ENCODE data around the gene SLC16A10. TPM values are rescaled to one million over a fixed set of nuclear protein-coding genes. Genes with fewer than 3 reads are reported as not detected.

The SLC16A10 gene
- total RNA-seq, 1 donor from 2014 or later: 0.02 TPM

DNA sequence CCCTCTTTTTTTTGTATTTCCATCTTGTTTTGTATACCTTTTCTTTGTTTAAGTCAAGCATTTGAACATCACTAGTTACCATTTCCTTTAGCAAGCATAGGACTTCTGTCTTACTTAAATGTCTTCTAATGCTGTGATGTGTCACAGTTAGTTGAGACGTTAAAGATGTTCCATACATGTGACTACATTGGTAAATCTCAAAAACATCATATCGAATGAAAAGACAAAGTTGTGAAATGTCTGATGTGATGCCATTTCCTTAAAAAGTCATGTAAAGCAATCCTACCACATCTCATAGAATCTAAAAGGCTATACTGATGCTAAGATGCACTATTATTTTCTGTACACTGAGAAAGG, 26.8 kb downstream of the SLC16A10 start:
- peak overlapping the region; percentile 17 for H3K4me3 Mint-ChIP-seq (ENCODE audit: unreplicated experiment)
- H3K4me1 Mint-ChIP-seq (ENCODE audit: low read depth): peaks cover 9% of the 10 kb centered on the region
- TF ChIP-seq, protein P1, sequence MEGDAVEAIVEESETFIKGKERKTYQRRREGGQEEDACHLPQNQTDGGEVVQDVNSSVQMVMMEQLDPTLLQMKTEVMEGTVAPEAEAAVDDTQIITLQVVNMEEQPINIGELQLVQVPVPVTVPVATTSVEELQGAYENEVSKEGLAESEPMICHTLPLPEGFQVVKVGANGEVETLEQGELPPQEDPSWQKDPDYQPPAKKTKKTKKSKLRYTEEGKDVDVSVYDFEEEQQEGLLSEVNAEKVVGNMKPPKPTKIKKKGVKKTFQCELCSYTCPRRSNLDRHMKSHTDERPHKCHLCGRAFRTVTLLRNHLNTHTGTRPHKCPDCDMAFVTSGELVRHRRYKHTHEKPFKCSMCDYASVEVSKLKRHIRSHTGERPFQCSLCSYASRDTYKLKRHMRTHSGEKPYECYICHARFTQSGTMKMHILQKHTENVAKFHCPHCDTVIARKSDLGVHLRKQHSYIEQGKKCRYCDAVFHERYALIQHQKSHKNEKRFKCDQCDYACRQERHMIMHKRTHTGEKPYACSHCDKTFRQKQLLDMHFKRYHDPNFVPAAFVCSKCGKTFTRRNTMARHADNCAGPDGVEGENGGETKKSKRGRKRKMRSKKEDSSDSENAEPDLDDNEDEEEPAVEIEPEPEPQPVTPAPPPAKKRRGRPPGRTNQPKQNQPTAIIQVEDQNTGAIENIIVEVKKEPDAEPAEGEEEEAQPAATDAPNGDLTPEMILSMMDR (IDR thresholded peaks at IDR 0.05): no peak
- DNase-seq (ENCODE audit: low spot score): no peak
- H3K9me3 Mint-ChIP-seq (ENCODE audit: low read depth): no peaks in the 10 kb centered on the region
- peaks cover 7% of the 10 kb centered on the region for H3K27me3 Mint-ChIP-seq (ENCODE audit: low read depth)
- H3K27ac Mint-ChIP-seq (ENCODE audit: unreplicated experiment): peak overlapping the region; percentile 89
- H3K36me3 Mint-ChIP-seq (ENCODE audit: low read depth): no peaks in the 10 kb centered on the region

DNA sequence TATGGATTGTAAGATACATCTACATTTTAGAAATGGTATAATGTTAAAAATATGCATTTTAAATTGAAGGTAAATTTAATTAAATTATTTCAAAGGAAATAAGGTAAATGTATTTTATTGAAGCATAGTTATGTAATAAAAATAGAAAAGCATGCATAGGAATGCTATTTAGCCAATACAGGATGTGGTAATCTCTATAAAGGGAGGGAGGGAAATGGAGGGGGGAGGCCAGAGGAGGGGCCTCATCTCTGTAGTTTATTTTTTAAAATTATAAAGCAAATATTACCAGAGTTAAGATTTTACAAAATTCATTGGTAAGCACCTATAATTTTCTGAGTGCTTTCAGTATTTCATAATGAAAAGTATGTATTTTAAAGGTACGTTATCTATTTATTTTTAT, 27.2 kb downstream of the SLC16A10 start:
- H3K4me3 Mint-ChIP-seq (ENCODE audit: unreplicated experiment): no peak overlapping the region
- TF ChIP-seq, protein P1 (IDR thresholded peaks at IDR 0.05): no peak
- H3K9me3 Mint-ChIP-seq (ENCODE audit: low read depth): peaks cover under 1% of the 10 kb centered on the region
- no peak for DNase-seq (ENCODE audit: low spot score)
- peaks cover 7% of the 10 kb centered on the region for H3K27me3 Mint-ChIP-seq (ENCODE audit: low read depth)
- H3K4me1 Mint-ChIP-seq (ENCODE audit: low read depth): peaks cover 9% of the 10 kb centered on the region
- H3K27ac Mint-ChIP-seq (ENCODE audit: unreplicated experiment): no peak overlapping the region
- no peaks in the 10 kb centered on the region for H3K36me3 Mint-ChIP-seq (ENCODE audit: low read depth)

DNA sequence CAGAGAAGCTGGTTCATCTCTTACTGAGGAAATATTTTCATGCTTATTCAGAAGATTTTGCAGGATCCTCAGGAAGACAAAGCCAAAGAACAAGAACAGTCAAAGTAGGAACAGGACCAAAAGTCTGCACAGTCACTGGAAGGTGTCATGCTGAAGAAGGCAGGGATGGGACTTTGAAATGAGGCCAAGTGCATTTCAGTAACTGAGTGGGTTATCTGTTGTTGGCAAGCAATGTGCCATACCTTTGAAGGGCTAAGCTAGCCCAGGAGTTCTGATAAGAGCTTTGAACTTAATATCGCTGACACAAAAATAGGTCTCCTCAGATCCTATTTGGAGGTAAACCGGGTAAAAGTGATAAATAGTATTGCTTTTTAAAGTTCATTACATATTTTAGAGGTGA, 31.5 kb downstream of the SLC16A10 start:
- Mint-ChIP-seq H3K36me3 (ENCODE audit: low read depth) (no peaks in the 10 kb centered on the region), H3K4me3 (ENCODE audit: unreplicated experiment) (no peak overlapping the region), H3K27ac (ENCODE audit: unreplicated experiment) (no peak overlapping the region), H3K27me3 (ENCODE audit: low read depth) (no peaks in the 10 kb centered on the region), H3K9me3 (ENCODE audit: low read depth) (peaks cover 4% of the 10 kb centered on the region), H3K4me1 (ENCODE audit: low read depth) (peaks cover 4% of the 10 kb centered on the region)
- TF ChIP-seq, protein P1 (IDR thresholded peaks at IDR 0.05): no peak
- no peak for DNase-seq (ENCODE audit: low spot score)

DNA sequence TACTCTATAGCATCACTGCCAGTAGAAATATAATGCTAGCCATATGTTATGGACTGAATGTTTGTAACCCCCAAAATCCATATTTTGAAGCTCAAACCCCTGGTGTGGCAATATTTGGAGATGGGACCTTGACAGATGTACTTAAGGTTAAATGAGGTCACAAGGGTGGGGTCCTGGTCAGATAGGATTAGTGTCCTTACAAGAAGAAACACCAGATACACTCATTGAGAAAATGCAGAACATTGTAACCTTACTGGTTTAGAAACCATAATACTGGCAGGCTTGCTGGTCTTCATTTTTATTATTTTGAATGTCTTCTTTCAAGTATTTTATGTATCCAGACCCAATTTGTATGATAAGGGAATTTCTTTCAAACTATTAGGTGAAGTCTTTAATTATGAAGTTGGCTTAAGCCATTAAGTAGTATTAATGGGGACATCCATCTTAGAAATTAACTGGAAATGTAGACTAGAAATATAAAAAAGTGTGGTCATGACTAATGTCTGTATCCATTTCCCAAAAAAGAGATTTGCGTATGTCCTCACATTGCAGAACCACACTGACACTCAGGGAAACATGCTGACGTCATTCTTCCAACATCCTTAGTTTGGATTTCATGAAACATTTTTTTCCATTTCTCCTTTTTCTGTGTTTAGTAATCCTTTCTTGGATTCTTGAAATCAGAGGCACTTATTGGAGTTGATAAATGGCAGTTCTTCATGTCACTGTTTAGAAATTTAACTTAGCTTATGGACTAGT, 32.4 kb downstream of the SLC16A10 start:
- Mint-ChIP-seq H3K4me3 (ENCODE audit: unreplicated experiment) (no peak overlapping the region), H3K4me1 (ENCODE audit: low read depth) (no peaks in the 10 kb centered on the region), H3K27me3 (ENCODE audit: low read depth) (no peaks in the 10 kb centered on the region), H3K27ac (ENCODE audit: unreplicated experiment) (no peak overlapping the region), H3K36me3 (ENCODE audit: low read depth) (no peaks in the 10 kb centered on the region), H3K9me3 (ENCODE audit: low read depth) (peaks cover 4% of the 10 kb centered on the region)
- TF ChIP-seq, protein P1 (IDR thresholded peaks at IDR 0.05): no peak
- DNase-seq (ENCODE audit: low spot score): no peak

DNA sequence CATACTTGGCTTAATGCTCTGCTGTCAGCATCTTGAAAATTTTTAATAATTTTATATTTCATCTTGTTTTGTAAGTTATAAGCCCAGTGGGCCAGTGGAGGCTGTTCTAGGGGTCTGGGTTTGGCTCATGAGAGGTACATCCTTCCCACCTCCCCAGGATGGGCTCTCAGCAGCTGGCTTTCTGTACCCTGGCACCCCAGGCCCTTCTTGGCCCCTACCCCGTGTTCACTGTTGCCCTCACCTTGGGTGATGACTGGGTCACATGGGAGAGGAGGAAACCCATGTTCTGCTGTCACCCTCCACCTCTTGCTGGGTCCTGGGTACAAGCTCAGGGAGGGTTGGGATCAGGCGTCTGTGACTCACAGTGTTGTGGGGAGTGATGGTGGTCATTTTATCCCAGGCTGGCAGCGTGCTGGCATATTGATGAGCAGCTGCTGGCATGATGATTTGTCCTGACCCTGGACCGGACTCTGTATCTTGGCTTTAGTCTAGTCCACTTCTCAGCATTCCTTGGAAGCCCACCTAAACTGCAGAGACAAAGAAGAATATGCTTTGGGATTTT, 34.6 kb downstream of the SLC16A10 start:
- Mint-ChIP-seq H3K27me3 (ENCODE audit: low read depth) (no peaks in the 10 kb centered on the region), H3K27ac (ENCODE audit: unreplicated experiment) (no peak overlapping the region), H3K36me3 (ENCODE audit: low read depth) (no peaks in the 10 kb centered on the region), H3K4me3 (ENCODE audit: unreplicated experiment) (no peak overlapping the region), H3K4me1 (ENCODE audit: low read depth) (no peaks in the 10 kb centered on the region), H3K9me3 (ENCODE audit: low read depth) (peaks cover 4% of the 10 kb centered on the region)
- TF ChIP-seq, protein P1 (IDR thresholded peaks at IDR 0.05): no peak
- no peak for DNase-seq (ENCODE audit: low spot score)

Measured in chondrocyte (in vitro differentiated cells).